Activated CD8-positive, alpha-beta memory T cell treated with anti-CD3 and anti-CD28 coated beads, Interleukin-2, amount 50 U/mL, for 4 hours (primary cell): ENCODE results near the gene THSD7A.

Experiments used
- DNase-seq: peaks from one replicate; pipeline ENCODE4 v3.0.0-alpha.2; 2020

Gene THSD7A

DNA sequence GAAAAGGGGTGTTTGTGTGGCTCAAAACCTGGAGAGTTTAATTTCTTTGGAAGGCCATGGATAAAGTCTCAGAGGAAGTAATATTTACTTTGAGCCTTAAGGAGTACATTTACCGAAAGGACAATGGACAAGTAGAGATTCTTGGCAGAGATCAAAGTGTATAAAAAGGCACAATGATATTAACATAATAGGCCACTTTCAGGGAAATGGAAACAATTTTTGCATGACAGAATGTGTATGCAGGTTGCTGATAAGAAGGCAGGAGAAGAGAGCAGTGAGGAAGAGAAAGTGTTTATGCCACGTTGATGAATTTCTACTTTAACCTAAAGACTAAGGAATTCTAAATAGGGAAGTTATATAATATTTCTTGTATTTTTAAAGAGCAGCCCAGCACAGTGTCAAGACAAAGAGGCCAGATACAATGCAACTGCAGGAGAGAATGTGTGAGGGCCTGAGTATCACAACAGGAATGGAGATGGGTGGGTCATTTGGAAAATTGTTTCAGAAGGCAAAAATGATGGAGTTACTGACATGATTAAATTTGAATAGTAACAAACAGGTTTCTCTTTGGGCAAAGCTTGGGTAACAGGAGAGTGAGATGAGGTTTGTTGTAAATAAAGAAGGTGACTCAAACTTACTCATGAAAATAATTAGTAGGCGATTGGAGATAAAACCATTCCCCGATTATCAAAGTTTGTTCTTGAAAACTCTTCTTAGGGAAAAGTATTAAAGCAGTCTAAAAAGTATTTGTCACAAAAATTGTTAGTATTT lies 84.1 kb downstream of the THSD7A start:
- DNase-seq, result no peak

DNA sequence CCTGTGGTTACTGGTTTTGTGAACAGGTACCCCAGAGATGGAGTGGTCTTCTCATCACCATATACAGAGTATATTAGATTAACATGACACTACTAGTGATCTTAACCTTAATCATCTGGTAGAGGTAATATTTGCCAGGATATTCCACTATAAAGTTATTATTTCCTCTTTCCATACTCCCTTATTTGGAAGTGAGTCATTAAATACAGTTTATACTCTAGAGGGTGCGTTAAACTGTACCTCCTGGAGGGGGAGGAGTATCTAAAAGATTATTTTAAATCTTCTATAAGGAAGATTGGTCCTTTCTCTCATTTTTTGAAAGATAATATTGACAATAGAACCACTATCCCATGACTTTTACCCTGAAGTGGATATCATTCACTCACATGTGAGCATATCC lies 85.4 kb downstream of the THSD7A start:
- no peak for DNase-seq

DNA sequence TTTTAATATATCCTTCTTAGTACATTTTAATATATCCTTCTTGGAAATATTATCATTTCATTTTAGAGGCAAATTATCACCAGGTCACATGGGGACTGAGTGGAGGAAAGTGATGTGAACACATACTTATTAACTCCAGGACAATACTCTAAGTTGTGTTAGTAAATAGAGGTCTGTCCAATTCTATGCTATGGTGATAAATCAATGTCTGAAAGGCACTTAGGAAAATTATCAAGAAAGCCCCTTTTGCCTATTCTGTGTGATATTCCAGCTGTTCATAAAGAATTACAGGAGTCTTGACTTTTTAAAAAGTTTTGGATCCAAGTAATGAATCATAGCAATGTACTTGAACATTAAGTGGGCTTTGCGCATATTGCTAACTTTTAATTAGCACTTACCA lies 88.5 kb downstream of the THSD7A start:
- DNase-seq, result no peak

DNA sequence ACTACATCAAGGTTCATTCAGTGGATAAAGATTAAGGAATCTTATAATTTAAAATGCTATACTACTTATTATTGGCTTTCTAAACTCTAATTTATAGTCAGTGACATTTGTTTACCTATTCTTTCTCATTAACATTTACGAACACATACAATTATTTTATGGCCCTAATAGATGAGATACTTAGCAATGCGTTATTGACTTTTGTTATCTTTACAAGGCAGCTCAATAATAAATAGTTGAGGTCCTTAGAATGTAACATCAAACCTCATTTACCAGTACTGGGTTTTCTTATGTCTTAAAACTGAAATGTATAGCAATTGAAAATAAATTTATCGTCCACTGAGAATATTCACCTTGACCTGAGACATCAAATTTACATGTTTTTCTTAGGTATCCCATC lies 89.0 kb downstream of the THSD7A start:
- no peak for DNase-seq

DNA sequence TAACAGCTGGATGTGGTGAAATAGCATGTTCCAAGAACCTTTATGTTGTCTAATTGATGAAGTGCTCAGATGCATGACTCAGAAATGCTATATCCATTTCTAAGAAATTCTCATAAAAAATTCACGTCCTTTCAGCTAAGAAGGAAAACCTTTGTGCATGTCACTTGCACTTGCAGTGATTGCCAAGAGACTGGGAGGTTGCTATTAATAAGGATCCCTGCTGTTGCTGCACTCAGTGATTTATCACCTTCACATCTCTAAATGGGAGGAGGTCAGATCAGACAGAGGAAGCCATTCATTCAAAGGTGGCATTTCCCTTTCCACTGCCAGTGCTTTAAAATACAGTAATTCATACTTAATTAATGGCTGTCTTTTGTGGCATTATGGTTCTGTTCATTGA lies 89.5 kb downstream of the THSD7A start:
- no peak for DNase-seq

DNA sequence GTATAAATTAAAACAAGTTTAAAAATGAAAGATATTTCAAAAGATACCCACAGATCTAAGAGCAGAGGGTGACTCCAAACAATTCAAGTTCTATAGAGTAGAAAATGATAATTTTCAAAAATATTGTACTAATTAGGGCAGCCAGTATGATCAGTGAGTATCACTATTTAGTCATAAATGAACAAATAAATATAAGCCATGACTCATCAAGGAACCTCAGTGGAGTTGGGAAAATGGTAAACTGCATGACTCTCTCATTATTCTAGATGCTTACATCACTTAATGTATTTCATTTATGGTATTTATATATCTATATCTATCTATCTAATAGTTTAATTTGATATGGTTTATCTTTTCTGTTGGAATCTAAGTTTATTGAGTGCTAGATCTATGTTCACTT lies 94.3 kb downstream of the THSD7A start:
- no peak for DNase-seq

DNA sequence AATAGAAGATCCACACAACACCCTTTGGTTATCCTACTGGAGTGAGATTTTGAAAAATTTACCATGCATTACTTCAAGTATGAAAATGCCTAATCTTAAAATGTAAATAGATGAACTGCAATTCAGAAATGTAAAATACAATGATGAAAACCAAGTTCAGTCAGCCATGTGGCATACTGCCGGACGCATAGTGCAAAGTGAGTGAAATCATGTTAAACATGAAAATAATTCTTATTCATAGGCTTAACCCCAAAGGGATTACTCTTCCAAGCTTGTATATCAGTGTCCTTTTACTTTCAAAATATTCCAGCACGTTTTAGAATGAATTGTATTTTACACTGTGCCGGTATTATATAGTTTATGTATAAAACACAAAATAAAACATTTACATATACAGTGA lies 99.8 kb downstream of the THSD7A start:
- DNase-seq, result no peak

DNA sequence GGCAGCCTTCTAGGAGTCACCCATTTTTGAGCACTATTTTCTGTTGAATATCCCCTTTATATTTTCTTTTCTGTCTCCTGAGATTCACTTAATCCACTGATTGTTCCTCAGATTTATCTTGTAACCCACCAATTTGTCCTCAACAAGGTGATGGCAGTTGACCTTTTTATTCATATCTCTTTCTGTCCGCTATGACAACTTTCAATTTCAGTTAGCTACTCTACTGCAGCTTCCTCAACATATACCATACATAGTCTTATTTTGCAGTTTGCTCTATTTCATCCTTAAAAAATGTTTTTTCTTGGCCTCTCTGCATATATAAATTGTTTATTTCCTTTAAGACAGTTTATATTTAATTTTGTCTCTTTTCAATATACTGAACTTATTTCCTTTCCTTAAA lies 101.3 kb downstream of the THSD7A start:
- no peak for DNase-seq

DNA sequence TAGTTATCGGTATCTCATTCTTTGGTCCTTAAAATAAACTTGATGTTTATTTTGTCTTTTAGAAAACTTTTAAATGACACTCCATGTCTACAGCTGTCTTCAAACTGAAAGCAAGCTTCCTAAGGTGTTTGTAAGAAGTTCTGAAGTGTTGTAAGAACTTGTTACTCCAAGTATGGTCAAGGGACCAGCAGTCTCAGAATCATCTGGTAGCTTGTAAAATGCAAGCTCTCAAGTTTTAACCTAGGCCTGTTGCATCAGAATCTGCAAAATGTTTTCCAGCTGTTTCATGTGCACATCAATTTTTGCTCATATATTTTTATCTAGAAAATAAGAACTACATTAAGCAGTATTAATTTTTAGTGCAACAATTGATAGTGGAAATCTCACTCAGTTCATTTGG lies 104.1 kb downstream of the THSD7A start:
- no peak for DNase-seq

DNA sequence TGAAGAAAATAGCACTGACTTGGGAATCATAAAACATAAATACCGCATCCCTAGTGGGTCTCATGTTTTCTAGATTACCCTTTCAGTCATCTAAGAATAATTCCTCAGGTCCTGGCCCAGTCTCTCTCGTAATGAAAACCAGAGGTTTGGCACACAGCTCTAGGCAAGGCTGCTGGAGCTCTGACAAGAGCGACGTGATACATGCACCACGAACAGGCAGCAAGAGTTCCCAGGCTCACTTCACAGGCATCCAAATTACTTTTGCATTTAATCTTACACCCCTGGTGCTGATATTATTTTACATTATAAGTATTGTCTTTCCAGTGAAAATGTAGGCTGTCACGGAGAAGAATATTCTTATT lies 105.2 kb downstream of the THSD7A start:
- DNase-seq, result no peak

DNA sequence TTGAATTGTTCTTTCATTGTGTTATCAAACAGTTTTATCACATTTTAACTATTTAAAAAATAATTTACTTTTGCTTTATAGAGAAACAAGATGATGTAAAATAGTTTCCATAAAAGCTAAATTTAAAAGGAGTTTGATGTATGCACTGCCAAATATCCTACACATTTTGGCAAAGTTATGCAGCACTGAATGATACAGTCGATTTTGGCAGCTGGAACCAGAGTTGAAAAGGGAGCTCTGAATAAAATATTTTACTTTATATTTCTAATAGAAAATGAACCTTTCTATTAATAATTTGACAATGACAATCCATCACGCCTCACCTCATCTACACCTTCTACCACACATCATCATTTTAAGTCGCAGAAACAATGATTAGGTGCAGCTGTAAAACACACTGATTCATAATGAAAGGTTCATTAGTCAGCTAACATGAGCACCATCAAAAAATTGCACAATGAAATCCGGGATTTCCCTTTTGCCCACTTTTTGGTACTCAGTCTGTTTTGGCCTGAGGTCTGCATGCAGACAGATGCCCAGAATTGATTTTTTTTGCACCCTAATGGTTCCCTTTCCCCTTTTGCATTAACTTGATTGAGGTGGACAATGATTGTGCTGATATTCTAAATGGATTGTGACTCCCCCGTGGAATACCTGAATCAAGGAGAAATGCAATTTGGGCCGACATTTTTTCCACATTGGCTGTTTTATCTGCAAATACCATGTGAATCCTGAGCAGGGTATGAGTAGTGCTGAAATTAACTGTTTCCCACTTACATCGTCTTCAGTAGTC lies 105.8 kb downstream of the THSD7A start:
- DNase-seq, result no peak

DNA sequence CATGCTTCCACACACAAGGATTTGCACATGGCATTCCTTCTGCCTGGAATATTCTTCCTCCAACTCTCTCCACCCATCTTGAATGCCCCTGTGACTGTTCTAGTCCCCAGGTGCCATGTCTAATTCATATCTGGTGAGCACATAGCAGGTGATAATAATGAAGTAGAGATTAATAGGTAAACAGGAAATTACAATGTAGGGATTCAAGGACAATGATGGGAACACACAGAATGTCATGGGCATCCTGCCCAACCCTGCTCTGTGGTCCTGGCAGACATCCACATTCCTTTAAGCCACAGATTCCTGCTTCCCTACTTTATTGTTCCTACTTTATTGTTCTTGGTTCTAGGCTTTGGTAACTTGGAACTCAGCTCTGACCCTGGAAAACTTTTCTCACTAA lies 115.8 kb downstream of the THSD7A start:
- DNase-seq, result no peak

DNA sequence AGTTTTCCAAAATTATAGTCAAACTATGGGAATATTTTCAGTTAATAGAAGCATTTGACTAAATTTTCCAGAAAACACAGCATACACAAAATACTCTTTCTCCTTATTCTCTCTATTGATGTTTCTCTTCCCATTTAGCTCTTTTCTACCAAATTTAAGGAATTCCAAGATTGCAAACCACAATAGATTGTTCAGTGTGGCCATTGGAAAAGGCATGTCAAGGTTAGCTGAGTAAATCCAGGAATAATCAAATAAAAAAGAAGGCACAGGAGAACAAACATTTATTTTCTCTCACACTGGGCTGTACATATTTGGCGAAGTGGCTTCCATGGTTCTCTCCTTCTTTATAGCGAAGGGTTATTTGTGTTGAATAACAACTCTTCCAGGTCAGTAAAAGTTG lies 117.3 kb downstream of the THSD7A start:
- no peak for DNase-seq

DNA sequence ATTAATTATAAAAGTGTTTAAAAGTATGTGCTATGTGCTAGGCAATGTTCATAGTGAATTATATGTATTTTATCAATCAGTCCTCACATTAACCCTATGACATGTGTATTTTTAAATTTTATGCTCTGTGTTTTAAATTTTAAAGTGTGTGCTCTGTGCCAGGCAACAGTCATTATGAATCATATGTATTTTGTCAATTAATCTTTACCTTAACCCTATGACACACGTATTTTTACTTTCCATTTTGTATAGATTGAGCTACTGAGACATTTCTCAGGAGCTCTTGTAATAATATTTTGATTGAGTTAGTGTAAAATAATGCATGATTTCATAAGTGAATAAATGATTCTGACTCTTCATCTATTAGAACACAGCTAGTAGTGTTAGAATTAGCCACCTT lies 117.8 kb downstream of the THSD7A start:
- no peak for DNase-seq

DNA sequence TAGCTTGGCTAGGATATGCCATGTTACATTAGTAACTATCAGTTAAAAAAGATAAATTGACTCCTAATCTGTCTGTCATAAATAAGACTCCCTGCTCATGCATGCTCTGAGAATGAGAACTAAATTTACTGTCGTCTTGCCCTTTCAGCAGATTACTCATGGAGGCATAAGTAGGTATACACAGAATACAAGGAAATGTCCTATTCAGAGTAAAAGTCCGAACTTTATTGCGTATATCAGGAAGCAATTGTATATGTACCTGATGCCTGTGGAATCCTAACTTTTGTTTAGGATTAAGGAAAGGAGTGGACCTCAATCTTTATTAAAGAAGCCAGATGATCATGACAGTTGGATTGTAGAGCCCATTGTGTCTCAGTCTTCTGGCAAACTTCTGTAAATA lies 118.6 kb downstream of the THSD7A start:
- no peak for DNase-seq

DNA sequence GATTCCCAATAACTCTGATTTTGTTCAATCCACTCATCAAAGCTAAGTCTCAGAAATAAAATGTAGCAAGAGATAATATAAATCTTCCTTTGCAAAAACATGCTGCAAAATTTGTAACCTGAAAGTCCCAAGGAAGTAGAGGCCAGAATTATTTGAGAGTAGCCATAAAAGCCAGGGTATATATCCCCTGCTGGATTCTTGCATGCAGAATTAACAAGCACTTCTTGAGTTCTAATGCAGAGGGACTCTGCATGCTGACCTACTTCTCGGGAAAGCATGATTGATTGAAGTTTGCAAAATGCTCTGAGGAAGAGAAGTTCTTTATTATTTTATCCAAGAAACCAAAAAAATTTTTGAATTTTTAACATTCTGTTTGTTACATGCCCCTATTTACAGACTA lies 121.6 kb downstream of the THSD7A start:
- DNase-seq, result no peak

DNA sequence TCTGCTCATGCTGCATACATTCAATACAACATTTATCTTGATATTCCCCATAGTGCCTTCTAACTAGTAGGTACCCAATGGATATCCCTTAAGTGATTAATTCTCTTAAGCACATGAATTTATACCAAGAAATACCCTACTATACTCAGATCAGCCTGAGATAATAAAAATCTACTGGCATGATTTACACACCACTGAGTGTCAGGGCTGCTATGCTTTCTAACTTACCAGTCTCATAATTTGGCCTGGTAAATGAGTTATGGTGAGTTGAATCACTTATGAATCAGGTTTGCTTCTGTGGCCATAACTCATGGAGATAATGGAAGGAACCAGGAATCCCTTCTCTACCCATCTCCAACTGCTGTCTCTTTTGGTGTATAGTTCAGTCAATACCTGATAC lies 122.8 kb downstream of the THSD7A start:
- DNase-seq, result no peak

DNA sequence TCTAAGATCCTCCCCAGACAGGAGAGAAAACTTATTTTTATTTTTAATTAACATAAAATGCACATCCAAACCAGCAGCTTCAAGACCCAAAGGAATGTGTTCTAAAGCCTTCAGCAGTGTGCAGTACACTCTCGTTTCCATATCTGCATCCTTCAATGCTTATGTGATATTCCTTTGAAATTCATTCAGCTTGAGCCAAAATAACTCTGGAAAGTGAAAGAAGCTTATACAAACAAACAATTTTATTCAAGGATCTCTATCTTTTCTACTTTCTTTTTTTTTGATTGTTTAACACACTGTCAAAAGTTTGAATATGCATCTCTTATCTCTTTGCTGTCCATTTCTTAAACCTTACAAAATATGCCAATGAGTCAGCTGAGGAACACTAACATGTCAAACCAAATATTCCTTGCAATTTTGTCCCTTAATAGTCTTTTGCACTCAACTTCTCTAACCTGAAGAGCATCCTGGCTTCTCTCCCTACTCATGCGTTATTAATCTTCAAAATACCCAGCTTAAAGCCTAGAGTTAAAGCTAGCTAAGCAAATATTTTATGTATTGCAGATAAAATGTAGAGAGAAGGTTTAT lies 124.3 kb downstream of the THSD7A start:
- no peak for DNase-seq

DNA sequence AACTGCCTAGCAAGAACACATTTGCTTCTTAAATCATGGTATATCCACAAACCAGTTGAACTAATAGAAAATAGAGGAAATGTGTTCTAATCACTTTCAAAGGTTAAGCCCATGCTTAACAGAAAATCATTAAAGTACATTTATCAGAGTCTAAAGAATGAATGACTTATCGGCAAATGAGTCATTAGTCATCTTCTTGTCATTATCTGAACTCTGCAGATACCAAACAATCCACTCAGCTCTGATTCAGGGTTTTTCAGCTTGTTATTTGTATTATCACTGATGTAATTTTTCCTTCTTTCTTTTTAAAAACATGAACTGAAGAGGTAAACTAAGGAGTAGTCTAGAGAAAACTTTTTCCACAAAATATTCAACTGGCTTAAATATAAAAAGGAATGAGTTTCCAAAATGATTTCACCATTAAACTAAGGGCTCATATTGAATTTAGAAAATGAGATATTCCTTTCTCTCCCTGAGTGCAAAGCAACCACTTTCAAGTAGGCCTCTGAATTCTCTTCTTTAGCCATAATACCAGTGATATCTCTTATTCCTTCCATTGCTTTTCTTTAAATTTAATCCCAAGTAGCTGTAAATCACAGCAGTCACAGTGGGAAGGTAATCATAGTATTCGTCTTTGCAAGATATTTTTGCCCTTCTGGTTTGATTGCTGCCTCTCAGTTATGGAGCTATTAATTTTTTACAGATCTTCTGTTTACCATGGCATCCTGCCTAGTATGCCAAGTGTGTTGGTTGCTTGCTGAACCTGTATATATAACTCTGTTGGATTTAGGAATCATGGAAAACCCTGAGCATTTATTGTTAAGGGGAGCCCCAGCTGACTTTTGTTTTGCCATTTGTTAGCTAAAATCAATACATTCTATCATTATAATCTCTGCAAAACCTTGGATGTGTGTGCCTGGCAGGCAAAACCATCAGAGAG lies 125.1 kb downstream of the THSD7A start:
- DNase-seq, result no peak

DNA sequence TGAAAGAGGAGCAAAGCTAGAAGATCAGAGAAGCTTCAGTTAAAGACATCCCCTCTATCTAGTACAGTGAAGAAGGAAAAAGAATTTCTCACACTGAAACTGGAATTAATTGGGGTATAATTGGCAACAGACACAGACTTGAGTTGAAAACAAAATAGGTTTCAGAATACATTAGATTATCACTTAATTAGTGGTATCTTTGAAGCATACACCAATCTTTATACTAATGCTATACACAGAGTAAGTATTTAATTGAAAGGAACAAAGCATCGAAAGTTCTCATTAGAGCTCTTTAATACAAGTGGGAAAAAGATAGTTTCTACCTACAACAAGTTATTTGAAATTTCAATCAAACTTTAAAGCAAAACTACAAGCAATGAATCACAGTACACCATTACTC lies 128.2 kb downstream of the THSD7A start:
- no peak for DNase-seq

DNA sequence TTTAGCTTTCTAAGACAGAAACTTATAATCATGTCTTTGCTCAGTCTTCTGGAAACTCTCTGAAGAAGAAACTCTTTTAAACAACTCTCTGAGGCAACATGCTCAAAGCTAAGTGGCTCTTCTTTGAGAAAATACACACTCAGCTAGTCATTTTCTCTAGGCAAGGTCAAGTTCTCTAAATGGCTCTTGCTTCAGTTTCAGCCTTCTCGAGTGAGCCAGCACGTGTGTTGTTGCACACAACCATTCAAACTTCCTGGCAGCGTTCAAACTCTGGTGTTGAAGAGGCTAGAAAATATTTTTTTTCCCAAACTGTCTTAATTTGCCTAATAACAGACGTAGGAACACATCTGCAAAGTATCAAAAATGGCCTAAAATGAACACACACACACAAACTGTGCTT lies 129.1 kb downstream of the THSD7A start:
- DNase-seq, result no peak

DNA sequence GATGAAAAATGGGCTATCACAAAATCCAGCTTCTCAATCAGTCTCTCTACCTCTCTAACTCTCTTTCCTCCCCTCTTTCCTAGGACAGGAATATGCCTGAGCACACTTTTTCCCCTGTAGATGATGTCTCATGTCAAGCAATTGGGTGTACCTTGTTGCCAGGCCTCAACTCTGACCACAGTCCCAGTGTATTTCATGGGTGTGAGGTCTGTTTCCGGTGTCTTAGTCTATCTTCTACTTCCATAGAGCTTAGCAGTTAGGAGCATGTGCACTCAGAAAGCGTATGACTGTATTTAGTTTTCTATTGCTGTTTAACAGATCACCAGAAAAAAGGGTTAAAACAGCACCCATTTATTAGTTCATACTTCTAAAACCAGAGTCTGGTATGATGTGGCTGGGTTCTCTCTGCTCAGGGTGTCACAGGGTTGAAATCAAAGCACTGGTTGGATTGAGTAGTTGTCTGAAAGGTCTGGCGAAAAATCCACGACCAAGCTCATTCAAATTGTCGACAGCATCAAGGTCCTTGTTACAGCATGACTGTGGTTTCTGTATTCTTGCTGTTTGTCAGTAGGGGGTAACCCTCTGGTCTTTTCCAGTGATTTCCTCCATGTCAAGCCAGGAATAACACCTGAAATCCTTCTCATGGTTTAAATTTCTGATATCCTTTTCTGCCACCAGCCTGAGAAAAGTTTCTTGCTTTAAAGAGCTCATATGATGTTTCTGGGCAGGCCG lies 130.0 kb downstream of the THSD7A start:
- DNase-seq, result no peak

DNA sequence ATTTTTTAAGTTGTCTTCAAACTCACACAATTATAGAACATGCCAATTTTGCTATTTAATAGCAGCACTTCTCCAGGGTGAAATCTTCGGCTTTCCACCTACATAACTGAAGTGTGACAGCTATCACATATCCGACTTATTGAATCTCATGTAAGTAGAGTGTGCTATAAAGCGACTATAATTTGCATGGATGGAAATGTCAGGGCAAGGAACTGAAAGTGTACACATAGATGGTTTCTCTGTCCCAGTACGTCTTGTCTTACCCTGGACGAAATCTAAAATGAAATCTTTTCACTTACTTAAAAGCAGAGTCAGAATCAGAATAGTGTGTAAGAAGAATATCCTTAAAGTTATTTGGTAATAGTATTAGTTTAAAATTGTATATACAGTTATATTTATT lies 132.3 kb downstream of the THSD7A start:
- DNase-seq, result no peak
